ENCODE data around the gene TDRD5.

- TF ChIP-seq, protein P1, sequence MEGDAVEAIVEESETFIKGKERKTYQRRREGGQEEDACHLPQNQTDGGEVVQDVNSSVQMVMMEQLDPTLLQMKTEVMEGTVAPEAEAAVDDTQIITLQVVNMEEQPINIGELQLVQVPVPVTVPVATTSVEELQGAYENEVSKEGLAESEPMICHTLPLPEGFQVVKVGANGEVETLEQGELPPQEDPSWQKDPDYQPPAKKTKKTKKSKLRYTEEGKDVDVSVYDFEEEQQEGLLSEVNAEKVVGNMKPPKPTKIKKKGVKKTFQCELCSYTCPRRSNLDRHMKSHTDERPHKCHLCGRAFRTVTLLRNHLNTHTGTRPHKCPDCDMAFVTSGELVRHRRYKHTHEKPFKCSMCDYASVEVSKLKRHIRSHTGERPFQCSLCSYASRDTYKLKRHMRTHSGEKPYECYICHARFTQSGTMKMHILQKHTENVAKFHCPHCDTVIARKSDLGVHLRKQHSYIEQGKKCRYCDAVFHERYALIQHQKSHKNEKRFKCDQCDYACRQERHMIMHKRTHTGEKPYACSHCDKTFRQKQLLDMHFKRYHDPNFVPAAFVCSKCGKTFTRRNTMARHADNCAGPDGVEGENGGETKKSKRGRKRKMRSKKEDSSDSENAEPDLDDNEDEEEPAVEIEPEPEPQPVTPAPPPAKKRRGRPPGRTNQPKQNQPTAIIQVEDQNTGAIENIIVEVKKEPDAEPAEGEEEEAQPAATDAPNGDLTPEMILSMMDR (optimal IDR thresholded peaks at IDR 0.05 in 1 of 3, IDR thresholded peaks at IDR 0.05 in 1 of 3, conservative IDR thresholded peaks at IDR 0.05 in 1 of 3; ENCODE audit: extremely low read depth in 1 of 3, insufficient read depth in 2 of 3, low read length in 3 of 3): no peak
- TF ChIP-seq EZH2 (IDR thresholded peaks at IDR 0.05; ENCODE audit: low read length): no peak
Observed at GRCh38 chr1:179630719-179631118, 39.1 kb downstream of the TDRD5 start.

Data from keratinocyte (primary cell).